ENCODE results near the gene CUEDC1. TPM values are rescaled to one million over a fixed set of nuclear protein-coding genes. Genes with fewer than 3 reads are reported as not detected.

The CUEDC1 gene
- total and polyA plus RNA-seq, 9 of the 15 experiments (the other 6 are each of a cell fraction or from before 2014, with no cell fraction given): 0.20 to 4.1 (median 1.6) TPM; not detected in 1

- POLR2A ChIA-PET: interaction anchor here (0.5 to 0.8 kb wide), 4 partner anchors 9 to 1428 kb away, joined by 3 read pairs; no protein-coding TSS in a partner anchor
- H3K4me3 ChIP-seq: no peak overlapping the region
- DNase-seq (ENCODE audit: extremely low read depth in 1 of 4, low spot score in 3 of 4) (no peak), ATAC-seq (no peak), FAIRE-seq (no peak)
- CTCF ChIA-PET (ENCODE audit: low intra/inter-chr PET ratio): no interaction called here
- no TSS peak for BruUV-seq (replicated peaks)
- H3K4me1 ChIP-seq (replicated peaks in 1 of 2; ENCODE audit: control insufficient read depth in 2 of 2, insufficient read depth in 2 of 2, low read length in 2 of 2): peaks cover 4 to 13% of the 10 kb centered on the region in 2 experiments; a peak in 3 of 5 replicates
- no peak overlapping the region for H3K9ac ChIP-seq (ENCODE audit: insufficient read depth in 1 of 2, low read depth in 2 of 2, low read length in 2 of 2)
- in situ Hi-C loops (cut with MboI) (no loop called here), intact Hi-C loops (cut with micrococcal nuclease) (no loop called here)
- no peaks in the 10 kb centered on the region for H4K20me1 ChIP-seq (replicated peaks; ENCODE audit: control insufficient read depth, insufficient read depth, low read length)
- H3K4me2 ChIP-seq (ENCODE audit: insufficient read depth, low read length): no peak overlapping the region
- no peak overlapping the region for H2AFZ ChIP-seq (ENCODE audit: low read depth, low read length)
- peaks cover 26 to 50% of the 10 kb centered on the region in 2 experiments for H3K27me3 ChIP-seq (ENCODE audit: control insufficient read depth in 2 of 2, insufficient read depth in 2 of 2, low read length in 2 of 2)
- H3K9me3 ChIP-seq (replicated peaks; ENCODE audit: control insufficient read depth, insufficient read depth, low read depth, low read length): no peaks in the 10 kb centered on the region
- no peak overlapping the region for H3K27ac ChIP-seq (ENCODE audit: extremely low read depth, low read depth, low read length)
- H3K9me1 ChIP-seq (ENCODE audit: control insufficient read depth, insufficient read depth, low read length): no peaks in the 10 kb centered on the region
- no peaks in the 10 kb centered on the region for H3K36me3 ChIP-seq (ENCODE audit: control insufficient read depth, insufficient read depth, low read length)
- H3K79me2 ChIP-seq (ENCODE audit: control insufficient read depth, insufficient read depth, low read length): no peaks in the 10 kb centered on the region
- 10% methylated on average over 12 of the region's 13 CpGs for WGBS (ENCODE audit: insufficient coverage, low coverage, missing lambda C conversion rate)
- TF ChIP-seq SP1 (CRISPR knock-in tag; IDR thresholded peaks at IDR 0.05) (no peak), ZNF224 (CRISPR knock-in tag; IDR thresholded peaks at IDR 0.05) (no peak), TBL1XR1 (IDR thresholded peaks at IDR 0.05; ENCODE audit: low read length in 2 of 2) (no peak), SMARCC2 (IDR thresholded peaks at IDR 0.05; ENCODE audit: low read depth) (no peak), HDAC2 (IDR thresholded peaks at IDR 0.05) (no peak), TRIM24 (IDR thresholded peaks at IDR 0.05) (no peak), FOXA3 (CRISPR knock-in tag; conservative IDR thresholded peaks at IDR 0.05 in 1 of 2, IDR thresholded peaks at IDR 0.05 in 1 of 2) (no peak), CREB3L1 (IDR thresholded peaks at IDR 0.05; ENCODE audit: borderline replicate concordance, low read depth) (no peak), SREBF2 (CRISPR knock-in tag; IDR thresholded peaks at IDR 0.05) (no peak), SPI1 (IDR thresholded peaks at IDR 0.05; ENCODE audit: borderline replicate concordance, low read depth, low read length) (no peak), AFF4 (CRISPR knock-in tag; IDR thresholded peaks at IDR 0.05) (no peak), CTCFL (IDR thresholded peaks at IDR 0.05; ENCODE audit: borderline replicate concordance, insufficient read depth, low read depth, low read length, poor library complexity, severe bottlenecking) (no peak), MEF2D (tag; conservative IDR thresholded peaks at IDR 0.05; ENCODE audit: low read depth) (no peak), CCAR2 (IDR thresholded peaks at IDR 0.05; ENCODE audit: low read depth, low read length) (no peak)
Measured at GRCh38 chr17:57956291-57957119, 1.3 kb upstream of the CUEDC1 start.
